Right atrium auricular region (tissue), 2 donors: ENCODE results near the gene OR13F1. TPM values are rescaled to one million over a fixed set of nuclear protein-coding genes. Genes with fewer than 3 reads are reported as not detected.

Experiments
- DNase-seq: peaks from one replicate; pipeline ENCODE4 v3.0.0-alpha.2; 2019; ENCODE audit warnings: low spot score
- H3K27ac ChIP-seq, 2 donors: fragments of 200-600 bp; sonication (generic); 1 replicate in 1 of 2; 2 replicates in 1 of 2; pipeline ENCODE4 v1.5.1; 2016 to 2019
- H3K27me3 ChIP-seq, 2 donors: fragments of 200-600 bp; sonication (generic); one replicate each; pipeline versions ENCODE4 v1.5.1 to v1.6.0; 2017 to 2019
- H3K36me3 ChIP-seq: fragments of 200-600 bp; sonication (generic); one replicate; pipeline ENCODE4 v1.5.1; 2016
- H3K4me1 ChIP-seq, 2 donors: fragments of 200-600 bp; sonication (generic); one replicate each; pipeline versions ENCODE4 v1.5.1 to v1.6.0; 2017 to 2019
- H3K4me3 ChIP-seq, 2 donors: fragments of 200-600 bp; sonication (generic); 1 replicate in 1 of 2; 2 replicates in 1 of 2; pipeline ENCODE4 v1.5.1; 2017 to 2019; ENCODE audit warnings: mild to moderate bottlenecking in 1 of 2, moderate library complexity in 1 of 2
- H3K9me3 ChIP-seq, 2 donors: fragments of 200-600 bp; sonication (generic); one replicate each; pipeline ENCODE4 v1.5.1; 2019
- total RNA-seq, 2 donors: library from RNA; depleted of rRNA; stranded (reverse); fragments of >200 nt; gene quantifications; one replicate each; pipeline ENCODE4 v1.1.0, GENCODE V29; 2016
- TF ChIP-seq, protein P1 (sequence below), 2 donors: fragments of 200-600 bp; sonication (generic); IDR thresholded peaks; one replicate each; pipeline ENCODE4 v1.5.1; 2019; ENCODE audit warnings: antibody characterized with exemption in 2 of 2

The OR13F1 gene, protein sequence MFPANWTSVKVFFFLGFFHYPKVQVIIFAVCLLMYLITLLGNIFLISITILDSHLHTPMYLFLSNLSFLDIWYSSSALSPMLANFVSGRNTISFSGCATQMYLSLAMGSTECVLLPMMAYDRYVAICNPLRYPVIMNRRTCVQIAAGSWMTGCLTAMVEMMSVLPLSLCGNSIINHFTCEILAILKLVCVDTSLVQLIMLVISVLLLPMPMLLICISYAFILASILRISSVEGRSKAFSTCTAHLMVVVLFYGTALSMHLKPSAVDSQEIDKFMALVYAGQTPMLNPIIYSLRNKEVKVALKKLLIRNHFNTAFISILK
- total RNA-seq, result not detected

DNA sequence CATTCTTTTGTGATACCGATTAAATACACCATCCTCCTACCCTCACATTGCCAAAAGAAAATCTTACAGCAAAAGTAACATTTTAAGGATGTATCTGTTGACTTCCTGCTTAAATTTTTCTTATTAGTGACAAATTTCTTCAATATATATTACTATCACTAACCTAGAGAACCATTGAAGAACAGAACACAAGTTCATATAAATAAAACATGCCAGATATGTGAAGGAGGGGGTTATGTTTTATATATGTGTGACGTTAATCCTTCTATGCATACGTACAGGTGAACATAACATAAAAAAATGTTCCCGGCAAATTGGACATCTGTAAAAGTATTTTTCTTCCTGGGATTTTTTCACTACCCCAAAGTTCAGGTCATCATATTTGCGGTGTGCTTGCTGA is at the start of gene OR13F1:
Gene OR13F1, plus strand, starts transcription at position 301 of the 400 bp plus-strand sequence. Its CDS starts 0 bp downstream, at position 301.
- TF ChIP-seq, protein P1, sequence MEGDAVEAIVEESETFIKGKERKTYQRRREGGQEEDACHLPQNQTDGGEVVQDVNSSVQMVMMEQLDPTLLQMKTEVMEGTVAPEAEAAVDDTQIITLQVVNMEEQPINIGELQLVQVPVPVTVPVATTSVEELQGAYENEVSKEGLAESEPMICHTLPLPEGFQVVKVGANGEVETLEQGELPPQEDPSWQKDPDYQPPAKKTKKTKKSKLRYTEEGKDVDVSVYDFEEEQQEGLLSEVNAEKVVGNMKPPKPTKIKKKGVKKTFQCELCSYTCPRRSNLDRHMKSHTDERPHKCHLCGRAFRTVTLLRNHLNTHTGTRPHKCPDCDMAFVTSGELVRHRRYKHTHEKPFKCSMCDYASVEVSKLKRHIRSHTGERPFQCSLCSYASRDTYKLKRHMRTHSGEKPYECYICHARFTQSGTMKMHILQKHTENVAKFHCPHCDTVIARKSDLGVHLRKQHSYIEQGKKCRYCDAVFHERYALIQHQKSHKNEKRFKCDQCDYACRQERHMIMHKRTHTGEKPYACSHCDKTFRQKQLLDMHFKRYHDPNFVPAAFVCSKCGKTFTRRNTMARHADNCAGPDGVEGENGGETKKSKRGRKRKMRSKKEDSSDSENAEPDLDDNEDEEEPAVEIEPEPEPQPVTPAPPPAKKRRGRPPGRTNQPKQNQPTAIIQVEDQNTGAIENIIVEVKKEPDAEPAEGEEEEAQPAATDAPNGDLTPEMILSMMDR (IDR thresholded peaks at IDR 0.05), result no peak
- H3K27me3 ChIP-seq, result no peaks in the 10 kb centered on the region
- H3K4me1 ChIP-seq, result no peaks in the 10 kb centered on the region
- H3K36me3 ChIP-seq, result no peaks in the 10 kb centered on the region
- no peak for DNase-seq
- H3K9me3 ChIP-seq, result no peaks in the 10 kb centered on the region
- H3K4me3 ChIP-seq, result no peak within 1 kb of the TSS
- no peak within 1 kb of the TSS for H3K27ac ChIP-seq

DNA sequence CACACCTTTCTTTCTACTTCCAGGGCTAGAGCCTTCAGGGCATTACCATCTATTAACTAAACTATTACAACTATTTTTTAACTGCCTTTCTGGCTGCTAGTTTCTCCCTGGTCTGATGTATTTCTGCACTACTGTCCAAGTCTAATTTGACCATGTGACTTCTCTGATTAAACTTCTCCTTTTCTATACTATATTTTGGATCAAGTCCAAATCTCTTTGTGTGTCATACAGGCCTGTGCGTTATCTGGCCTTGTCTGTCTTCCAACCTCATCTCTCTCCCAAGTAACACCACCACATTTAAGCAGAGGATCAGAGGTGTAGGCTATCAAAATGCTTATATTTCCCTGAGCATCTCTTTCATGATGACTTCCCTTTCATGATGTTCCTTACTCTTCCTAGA is 47.2 kb upstream of the OR13F1 start:
- H3K4me1 ChIP-seq, result no peaks in the 10 kb centered on the region
- TF ChIP-seq, protein P1 (IDR thresholded peaks at IDR 0.05), result no peak
- no peak for DNase-seq
- H3K27me3 ChIP-seq, result no peaks in the 10 kb centered on the region
- H3K36me3 ChIP-seq, result no peaks in the 10 kb centered on the region
- H3K9me3 ChIP-seq, result no peaks in the 10 kb centered on the region
- H3K27ac ChIP-seq, result no peak overlapping the region
- no peak overlapping the region for H3K4me3 ChIP-seq

DNA sequence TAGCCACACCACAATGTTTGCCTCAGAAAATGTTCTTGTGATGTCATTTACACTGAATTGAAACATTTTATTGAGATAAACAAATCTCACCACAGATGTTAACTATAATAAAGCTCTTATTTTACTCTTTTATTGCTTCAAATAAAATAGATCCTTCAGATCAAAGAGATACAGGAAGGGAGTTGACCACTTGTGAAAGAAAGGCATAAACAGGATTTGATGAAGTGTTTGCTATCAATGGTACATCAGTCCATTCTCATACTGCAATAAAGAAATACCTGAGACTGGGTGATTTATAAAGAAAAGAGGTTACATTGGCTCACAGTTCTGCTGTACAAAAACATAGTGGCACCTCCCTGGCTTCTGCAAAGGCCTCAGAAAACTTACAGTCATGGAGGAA is 40.2 kb upstream of the OR13F1 start:
- no peaks in the 10 kb centered on the region for H3K36me3 ChIP-seq
- no peaks in the 10 kb centered on the region for H3K27me3 ChIP-seq
- H3K9me3 ChIP-seq, result peaks cover 0 to 6% of the 10 kb centered on the region in 2 donors
- TF ChIP-seq, protein P1 (IDR thresholded peaks at IDR 0.05), result no peak
- no peak overlapping the region for H3K4me3 ChIP-seq
- DNase-seq, result no peak
- no peaks in the 10 kb centered on the region for H3K4me1 ChIP-seq
- H3K27ac ChIP-seq, result no peak overlapping the region

DNA sequence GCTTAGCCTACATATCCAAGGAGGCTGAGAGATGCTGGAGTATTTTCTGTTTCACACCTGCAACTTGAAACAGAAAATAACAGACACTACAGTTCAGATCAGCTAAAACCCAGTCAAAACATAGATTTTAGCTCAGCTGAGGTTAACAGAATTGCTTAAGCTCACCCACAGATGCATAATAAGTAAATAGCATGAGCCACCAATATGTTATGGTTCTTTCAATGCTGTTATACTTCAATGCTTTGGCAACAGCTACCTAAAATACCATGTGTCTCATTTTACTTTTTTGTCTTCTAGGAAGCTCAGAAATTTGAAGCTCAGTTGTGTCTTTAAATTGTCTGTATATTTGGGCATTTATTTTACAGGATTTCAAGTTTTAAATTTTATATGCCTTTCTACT is 35.8 kb upstream of the OR13F1 start:
- no peak overlapping the region for H3K27ac ChIP-seq
- H3K9me3 ChIP-seq, result peaks cover 0 to 3% of the 10 kb centered on the region in 2 donors
- no peaks in the 10 kb centered on the region for H3K27me3 ChIP-seq
- TF ChIP-seq, protein P1 (IDR thresholded peaks at IDR 0.05), result no peak
- no peak overlapping the region for H3K4me3 ChIP-seq
- no peaks in the 10 kb centered on the region for H3K36me3 ChIP-seq
- no peaks in the 10 kb centered on the region for H3K4me1 ChIP-seq
- no peak for DNase-seq

DNA sequence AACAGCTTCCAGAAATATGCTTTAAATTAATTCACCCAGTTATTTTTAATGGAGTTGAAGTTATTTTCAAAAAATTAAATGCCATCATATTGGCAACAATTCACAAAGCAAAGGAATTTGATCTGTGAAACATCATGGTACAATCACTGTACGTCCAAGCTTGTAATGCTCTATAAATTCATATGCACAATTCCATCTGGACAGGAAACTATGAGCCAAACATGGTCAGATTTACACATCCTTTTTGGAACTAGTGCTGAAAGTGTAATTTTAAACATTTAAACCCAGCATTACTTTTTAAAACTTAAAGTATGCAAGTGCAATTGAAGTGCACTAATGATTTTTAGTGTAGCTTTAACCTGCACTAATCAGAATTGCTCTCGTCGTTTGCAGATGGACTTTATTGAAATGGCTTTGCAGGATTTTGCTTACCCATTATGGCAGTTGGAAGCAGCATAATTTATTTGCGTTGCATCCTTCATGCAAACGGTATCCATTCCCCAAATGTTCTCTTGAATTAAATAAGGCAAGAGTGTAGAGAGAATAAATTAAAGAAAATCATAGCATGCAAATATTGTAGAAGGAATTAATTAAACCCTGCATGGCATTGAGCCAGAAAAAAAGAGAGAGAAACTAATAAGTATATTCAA is 21.0 kb upstream of the OR13F1 start:
- no peak for DNase-seq
- H3K36me3 ChIP-seq, result no peaks in the 10 kb centered on the region
- H3K27me3 ChIP-seq, result no peaks in the 10 kb centered on the region

More for the DNA sequence above, 21.0 kb upstream of the OR13F1 start:
- Histone ChIP-seq H3K27ac (no peak overlapping the region), H3K4me3 (no peak overlapping the region), H3K9me3 (no peaks in the 10 kb centered on the region), H3K4me1 (no peaks in the 10 kb centered on the region)
- TF ChIP-seq, protein P1 (IDR thresholded peaks at IDR 0.05), result no peak
